H9 (cell line): ENCODE results near the gene PCARE. TPM values are rescaled to one million over a fixed set of nuclear protein-coding genes. Genes with fewer than 3 reads are reported as not detected.
A peak's percentile ranks its signal among the peaks of the same experiment; 100 is the strongest.

Source experiments
- DNase-seq: peaks from one replicate; pipeline ENCODE4 v3.0.0-alpha.2; 2017
- H2AFZ ChIP-seq: one replicate; pipeline ENCODE4 v1.6.1; 2013; ENCODE audit warnings: mild to moderate bottlenecking, low read length, control low read depth, moderate library complexity
- H2AK5ac ChIP-seq: 2 replicates; pipeline ENCODE4 v1.6.1; 2013; ENCODE audit warnings: low read length, control low read depth, mixed read lengths; ENCODE audit not compliant: insufficient read length
- H2BK120ac ChIP-seq: one replicate; pipeline ENCODE4 v1.6.1; 2013; ENCODE audit warnings: low read depth, mild to moderate bottlenecking, low read length, control low read depth, inconsistent platforms; ENCODE audit not compliant: poor library complexity, severe bottlenecking
- H2BK12ac ChIP-seq: 2 replicates; pipeline ENCODE4 v1.6.1; 2013; ENCODE audit warnings: low read length, control low read depth, mixed read lengths, low read depth; ENCODE audit not compliant: insufficient read length
- H2BK15ac ChIP-seq: 2 replicates; pipeline ENCODE4 v1.6.1; 2013; ENCODE audit warnings: low read depth, low read length, control low read depth
- H2BK20ac ChIP-seq: one replicate; pipeline ENCODE4 v1.6.1; 2013; ENCODE audit warnings: low read depth, mild to moderate bottlenecking, low read length, control low read depth, inconsistent platforms; ENCODE audit not compliant: poor library complexity, severe bottlenecking
- H2BK5ac ChIP-seq: 2 replicates; pipeline ENCODE4 v1.6.1; 2013; ENCODE audit warnings: low read length, control low read depth, mixed read lengths; ENCODE audit not compliant: insufficient read length
- H3K14ac ChIP-seq: 2 replicates; pipeline ENCODE4 v1.6.1; 2013; ENCODE audit warnings: low read length, control low read depth; ENCODE audit not compliant: insufficient read depth
- H3K18ac ChIP-seq: 2 replicates; pipeline ENCODE4 v1.6.1; 2013; ENCODE audit warnings: low read depth, mild to moderate bottlenecking, mixed read lengths, low read length, control low read depth; ENCODE audit not compliant: insufficient read length
- H3K23ac ChIP-seq: 2 replicates; pipeline ENCODE4 v1.6.1; 2013; ENCODE audit warnings: low read length, control low read depth, mixed read lengths, low read depth; ENCODE audit not compliant: insufficient read length
- H3K23me2 ChIP-seq: 2 replicates; pipeline ENCODE4 v1.6.1; 2013; ENCODE audit warnings: low read depth, mild to moderate bottlenecking, mixed read lengths, low read length, control low read depth; ENCODE audit not compliant: insufficient read length, poor library complexity, severe bottlenecking
- H3K27ac ChIP-seq: 2 replicates; pipeline ENCODE4 v1.5.1; 2013; ENCODE audit warnings: low read length, control low read depth, mixed read lengths, low read depth; ENCODE audit not compliant: insufficient read length
- H3K27me3 ChIP-seq: 2 replicates; pipeline ENCODE4 v1.6.1; 2013; ENCODE audit warnings: low read length, control low read depth, inconsistent platforms; ENCODE audit not compliant: insufficient read depth
- H3K4ac ChIP-seq: 2 replicates; pipeline ENCODE4 v1.6.1; 2013; ENCODE audit warnings: low read depth, mild to moderate bottlenecking, control low read depth, inconsistent platforms, low read length, moderate library complexity
- H3K4me1 ChIP-seq: 2 replicates; pipeline ENCODE4 v1.6.1; 2013; ENCODE audit warnings: low read length, control low read depth, inconsistent platforms; ENCODE audit not compliant: insufficient read depth
- H3K4me2 ChIP-seq: 2 replicates; pipeline ENCODE4 v1.6.1; 2013; ENCODE audit warnings: low read length, control low read depth, mixed read lengths; ENCODE audit not compliant: insufficient read length, insufficient read depth
- H3K56ac ChIP-seq: 2 replicates; pipeline ENCODE4 v1.6.1; 2013; ENCODE audit warnings: low read depth, mild to moderate bottlenecking, mixed read lengths, low read length, control low read depth; ENCODE audit not compliant: insufficient read length
- H3K79me1 ChIP-seq: 2 replicates; pipeline ENCODE4 v1.6.1; 2013; ENCODE audit warnings: low read depth, mild to moderate bottlenecking, moderate library complexity, low read length, control low read depth, inconsistent platforms; ENCODE audit not compliant: insufficient read depth, poor library complexity, severe bottlenecking
- H3K79me2 ChIP-seq: 2 replicates; pipeline ENCODE4 v1.6.1; 2013; ENCODE audit warnings: low read length, control low read depth, inconsistent platforms; ENCODE audit not compliant: insufficient read depth
- H3K9ac ChIP-seq: 2 replicates; pipeline ENCODE4 v1.6.1; 2013; ENCODE audit warnings: low read length, control low read depth, mixed read lengths; ENCODE audit not compliant: insufficient read length; ENCODE audit errors: extremely low read depth
- H3K9me3 ChIP-seq: one replicate; pipeline ENCODE4 v1.6.1; 2013; ENCODE audit warnings: low read depth, low read length, inconsistent platforms; ENCODE audit not compliant: control insufficient read depth
- H3T11ph ChIP-seq: one replicate; pipeline ENCODE4 v1.6.1; 2013; ENCODE audit warnings: mild to moderate bottlenecking, low read length, control low read depth, inconsistent platforms
- H4K20me1 ChIP-seq: one replicate; pipeline ENCODE4 v1.6.1; 2013; ENCODE audit not compliant: control insufficient read depth, insufficient read length, insufficient read depth
- H4K5ac ChIP-seq: 2 replicates; pipeline ENCODE4 v1.6.1; 2013; ENCODE audit warnings: low read depth, mild to moderate bottlenecking, mixed read lengths, low read length, control low read depth; ENCODE audit not compliant: insufficient read length
- H4K8ac ChIP-seq: replicated peaks from 2 replicates; pipeline ENCODE4 v1.6.1; 2013; ENCODE audit warnings: low read length, control low read depth, mixed read lengths, low read depth; ENCODE audit not compliant: insufficient read length
- H4K91ac ChIP-seq: 2 replicates; pipeline ENCODE4 v1.6.1; 2013; ENCODE audit warnings: low read depth, mild to moderate bottlenecking, moderate library complexity, mixed read lengths, low read length, control low read depth; ENCODE audit not compliant: insufficient read length
- H3K27ac Mint-ChIP-seq, 3 experiments: 2 replicates in 2 of 3; 3 replicates in 1 of 3; pipeline ENCODE4 v1.8.0; 2020 to 2021; ENCODE audit warnings: mixed read lengths in 3 of 3, mild to moderate bottlenecking in 1 of 3, moderate library complexity in 1 of 3
- H3K27me3 Mint-ChIP-seq: 2 replicates; pipeline ENCODE4 v1.8.0; 2021; ENCODE audit warnings: low read depth, mild to moderate bottlenecking, moderate library complexity, mixed read lengths
- H3K36me3 Mint-ChIP-seq, 3 experiments: 2 replicates in 2 of 3; 3 replicates in 1 of 3; pipeline ENCODE4 v1.8.0; 2020 to 2021; ENCODE audit warnings: low read depth in 3 of 3, mixed read lengths in 3 of 3; ENCODE audit not compliant: insufficient read depth in 1 of 3
- H3K4me1 Mint-ChIP-seq, 2 experiments: 2 replicates each; pipeline ENCODE4 v1.8.0; 2020; ENCODE audit warnings: mixed read lengths in 2 of 2
- H3K4me3 Mint-ChIP-seq, 2 experiments: 2 replicates in 1 of 2; 3 replicates in 1 of 2; pipeline ENCODE4 v1.8.0; 2020 to 2021; ENCODE audit warnings: mild to moderate bottlenecking in 2 of 2, mixed read lengths in 2 of 2, moderate library complexity in 1 of 2
- H3K9me3 Mint-ChIP-seq, 2 experiments: 2 replicates in 1 of 2; 3 replicates in 1 of 2; pipeline ENCODE4 v1.8.0; 2020; ENCODE audit warnings: mild to moderate bottlenecking in 2 of 2, mixed read lengths in 2 of 2, moderate library complexity in 1 of 2
- CTCF ChIP-seq: fragments of 200-600 bp; sonication (generic); conservative IDR thresholded peaks from 3 replicates; pipeline ENCODE4 v1.8.0; 2021; ENCODE audit warnings: antibody characterized with exemption, mild to moderate bottlenecking
- WGBS: extraction: QIAGEN DNeasy Blood & Tissue Kit; methylation state at CpG from one replicate; pipeline ENCODE4 v1.1.7; 2013; ENCODE audit warnings: missing lambda C conversion rate, low lambda C conversion rate, mixed read lengths; ENCODE audit not compliant: insufficient read length; ENCODE audit errors: extremely low coverage; 5-methylcytosine and 5-hydroxymethylcytosine counted together
- total RNA-seq: library from RNA; stranded (reverse); gene quantifications from 2 replicates; pipeline ENCODE4 v1.2.1, GENCODE V29; 2021

PCARE gene
- total RNA-seq, 1 experiment from 2014 or later: not detected

GRCh38 chr2:29033656-29034055, 40.7 kb downstream of the PCARE start:
- Histone ChIP-seq H3K23me2 (no peaks in the 10 kb centered on the region), H3K23ac (no peak overlapping the region), H2BK20ac (no peak overlapping the region), H3K4ac (no peak overlapping the region), H3K27me3 (no peaks in the 10 kb centered on the region), H3K14ac (no peak overlapping the region), H3K27ac (no peak overlapping the region), H3T11ph (no peak overlapping the region), H3K79me2 (no peaks in the 10 kb centered on the region), H4K8ac (no peak overlapping the region), H3K18ac (no peak overlapping the region), H2BK12ac (no peak overlapping the region), H4K5ac (no peak overlapping the region), H2AFZ (no peak overlapping the region), H3K56ac (no peak overlapping the region), H2BK120ac (no peak overlapping the region), H3K79me1 (no peaks in the 10 kb centered on the region), H3K9me3 (no peaks in the 10 kb centered on the region), H2BK5ac (no peak overlapping the region), H3K4me2 (no peak overlapping the region), H3K4me1 (no peaks in the 10 kb centered on the region; the same call in 1 of the 2 replicates), H4K20me1 (no peaks in the 10 kb centered on the region), H3K9ac (no peak overlapping the region), H4K91ac (no peak overlapping the region), H2BK15ac (no peak overlapping the region), H2AK5ac (no peak overlapping the region)
- Mint-ChIP-seq H3K36me3 (no peaks in the 10 kb centered on the region; a peak in 3 of 7 replicates), H3K4me1 (peaks cover 9 to 17% of the 10 kb centered on the region in 2 experiments), H3K27me3 (no peaks in the 10 kb centered on the region; the same call in 1 of the 2 replicates), H3K9me3 (no peaks in the 10 kb centered on the region; a peak in 2 of 5 replicates), H3K4me3 (no peak overlapping the region), H3K27ac (no peak overlapping the region)
- TF ChIP-seq CTCF: no peak
- peak; percentile 24 for DNase-seq
- no CpG with 5 or more reads among the region's 6 CpGs for WGBS
